ENCODE data around the gene LEPR.

DNA sequence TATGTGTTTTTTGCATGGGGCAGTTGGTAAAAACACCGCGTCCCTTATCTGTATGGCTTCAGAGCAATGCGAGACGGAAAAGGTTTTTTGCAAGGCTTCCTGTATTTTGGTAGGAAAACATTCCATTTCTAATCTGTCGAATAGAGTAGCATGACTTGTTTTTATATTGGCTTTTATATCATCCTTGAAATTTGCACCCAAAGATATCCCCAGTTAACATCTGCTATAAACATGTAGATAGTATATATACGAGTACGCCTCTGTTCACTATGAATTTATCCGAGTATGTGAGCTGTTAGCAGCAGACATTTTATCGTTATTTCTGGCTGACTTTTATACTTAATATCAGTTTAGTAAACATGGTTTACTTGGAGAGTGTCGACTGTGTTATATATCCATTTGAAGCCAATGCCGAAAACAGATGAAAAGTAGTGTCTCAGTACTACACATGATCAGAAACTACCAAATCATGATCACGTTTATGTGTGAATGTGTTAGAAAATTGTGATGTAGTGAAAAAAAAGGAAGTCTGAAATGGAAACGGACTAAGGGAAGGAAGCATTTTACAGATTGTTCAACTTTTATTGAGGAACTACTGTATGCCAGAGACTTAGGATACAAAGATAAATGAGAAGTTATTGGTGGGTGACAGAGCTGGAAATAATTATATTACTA, 1.0 kb downstream of the LEPR start:
- TF ChIP-seq, protein P1, sequence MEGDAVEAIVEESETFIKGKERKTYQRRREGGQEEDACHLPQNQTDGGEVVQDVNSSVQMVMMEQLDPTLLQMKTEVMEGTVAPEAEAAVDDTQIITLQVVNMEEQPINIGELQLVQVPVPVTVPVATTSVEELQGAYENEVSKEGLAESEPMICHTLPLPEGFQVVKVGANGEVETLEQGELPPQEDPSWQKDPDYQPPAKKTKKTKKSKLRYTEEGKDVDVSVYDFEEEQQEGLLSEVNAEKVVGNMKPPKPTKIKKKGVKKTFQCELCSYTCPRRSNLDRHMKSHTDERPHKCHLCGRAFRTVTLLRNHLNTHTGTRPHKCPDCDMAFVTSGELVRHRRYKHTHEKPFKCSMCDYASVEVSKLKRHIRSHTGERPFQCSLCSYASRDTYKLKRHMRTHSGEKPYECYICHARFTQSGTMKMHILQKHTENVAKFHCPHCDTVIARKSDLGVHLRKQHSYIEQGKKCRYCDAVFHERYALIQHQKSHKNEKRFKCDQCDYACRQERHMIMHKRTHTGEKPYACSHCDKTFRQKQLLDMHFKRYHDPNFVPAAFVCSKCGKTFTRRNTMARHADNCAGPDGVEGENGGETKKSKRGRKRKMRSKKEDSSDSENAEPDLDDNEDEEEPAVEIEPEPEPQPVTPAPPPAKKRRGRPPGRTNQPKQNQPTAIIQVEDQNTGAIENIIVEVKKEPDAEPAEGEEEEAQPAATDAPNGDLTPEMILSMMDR (IDR thresholded peaks at IDR 0.05): no peak
- no peak for TF ChIP-seq POLR2AphosphoS5 (IDR thresholded peaks at IDR 0.05; ENCODE audit: insufficient read depth in 1 of 2, low read depth in 1 of 2)
